WTC11 (cell line): ENCODE results near the gene WNT6. TPM values are rescaled to one million over a fixed set of nuclear protein-coding genes. Genes with fewer than 3 reads are reported as not detected.
"Not testable (repeated sequence)": the region's sequence is repeated elsewhere in the genome, so short reads cannot be mapped to it uniquely, and the experiment has no call there.

Source experiments
- ATAC-seq: fragments of 200-7000 bp; cut with Tn5 transposase; 2 replicates; pipeline ENCODE4 v1.10.0; 2021; ENCODE audit warnings: mild to moderate bottlenecking, moderate library complexity
- CTCF ChIA-PET: fragments of 300-600 bp; sonication (Branson Sonifier 250); formaldehyde crosslinking; loops from one replicate; lab custom pipeline; 2021; ENCODE audit warnings: antibody characterized with exemption; lab: Charles Lee
- POLR2A ChIA-PET: fragments of 350-600 bp; sonication (Branson Sonifier 250); formaldehyde crosslinking; loops from one replicate; lab custom pipeline; 2021; ENCODE audit warnings: antibody characterized with exemption; lab: Charles Lee
- DNase-seq: peaks from one replicate; pipeline ENCODE4 v3.0.0; 2021; ENCODE audit warnings: low spot score
- H3K27ac Mint-ChIP-seq: 2 replicates; pipeline ENCODE4 v1.8.0; 2021; ENCODE audit warnings: mixed read lengths
- H3K27me3 Mint-ChIP-seq: 2 replicates; pipeline ENCODE4 v1.8.0; 2021; ENCODE audit warnings: low read depth, mild to moderate bottlenecking, moderate library complexity, mixed read lengths
- H3K36me3 Mint-ChIP-seq: 2 replicates; pipeline ENCODE4 v1.8.0; 2021; ENCODE audit warnings: mixed read lengths
- H3K4me1 Mint-ChIP-seq: 2 replicates; pipeline ENCODE4 v1.8.0; 2022; ENCODE audit warnings: mixed read lengths
- H3K4me3 Mint-ChIP-seq: 2 replicates; pipeline ENCODE4 v1.8.0; 2021; ENCODE audit warnings: mild to moderate bottlenecking, moderate library complexity, mixed read lengths
- H3K9me3 Mint-ChIP-seq: 2 replicates; pipeline ENCODE4 v1.8.0; 2021; ENCODE audit warnings: mixed read lengths
- CREM ChIP-seq: sonication (generic); formaldehyde crosslinking; IDR thresholded peaks from 2 replicates; pipeline ENCODE4 v1.8.1; 2022; ENCODE audit warnings: mild to moderate bottlenecking, missing genetic modification reagents, moderate library complexity
- JAZF1 ChIP-seq: fragments of 250-450 bp; sonication (Bioruptor Pico); IDR thresholded peaks from 2 replicates; pipeline ENCODE4 v1.9.0; 2021; ENCODE audit warnings: moderate library complexity, mild to moderate bottlenecking, inconsistent platforms
- JUN ChIP-seq: sonication (generic); formaldehyde crosslinking; IDR thresholded peaks from 2 replicates; pipeline ENCODE4 v1.8.0; 2023; ENCODE audit warnings: mild to moderate bottlenecking, missing genetic modification reagents
- OVOL2 ChIP-seq: fragments of 250-450 bp; sonication (Bioruptor Pico); IDR thresholded peaks from 2 replicates; pipeline ENCODE4 v1.9.0; 2021; ENCODE audit warnings: mild to moderate bottlenecking, borderline replicate concordance
- STAT6 ChIP-seq: sonication (generic); formaldehyde crosslinking; conservative IDR thresholded peaks from 2 replicates; pipeline ENCODE4 v1.8.1; 2023; ENCODE audit warnings: mild to moderate bottlenecking, low read depth, missing genetic modification reagents, moderate library complexity
- TEAD4 ChIP-seq: sonication (generic); formaldehyde crosslinking; IDR thresholded peaks from 2 replicates; pipeline ENCODE4 v1.8.0; 2022; ENCODE audit warnings: mild to moderate bottlenecking, missing genetic modification reagents
- total RNA-seq: library from RNA; stranded (reverse); gene quantifications from 3 replicates; pipeline ENCODE4 v1.2.3, GENCODE V29; 2021
- TF ChIP-seq, protein P1 (sequence below): sonication (generic); formaldehyde crosslinking; IDR thresholded peaks from 2 replicates; pipeline ENCODE4 v1.8.0; 2023; ENCODE audit warnings: mild to moderate bottlenecking, missing genetic modification reagents
- TF ChIP-seq, protein P2 (sequence below): sonication (generic); formaldehyde crosslinking; IDR thresholded peaks from 2 replicates; pipeline ENCODE4 v1.8.1; 2022; ENCODE audit warnings: mild to moderate bottlenecking, missing genetic modification reagents, moderate library complexity, borderline replicate concordance
- TF ChIP-seq, protein P3 (sequence below): sonication (generic); formaldehyde crosslinking; IDR thresholded peaks from 2 replicates; pipeline ENCODE4 v1.8.1; 2022; ENCODE audit warnings: mild to moderate bottlenecking, moderate library complexity, missing genetic modification reagents

The WNT6 gene
- total RNA-seq, 1 experiment from 2014 or later: not detected

DNA sequence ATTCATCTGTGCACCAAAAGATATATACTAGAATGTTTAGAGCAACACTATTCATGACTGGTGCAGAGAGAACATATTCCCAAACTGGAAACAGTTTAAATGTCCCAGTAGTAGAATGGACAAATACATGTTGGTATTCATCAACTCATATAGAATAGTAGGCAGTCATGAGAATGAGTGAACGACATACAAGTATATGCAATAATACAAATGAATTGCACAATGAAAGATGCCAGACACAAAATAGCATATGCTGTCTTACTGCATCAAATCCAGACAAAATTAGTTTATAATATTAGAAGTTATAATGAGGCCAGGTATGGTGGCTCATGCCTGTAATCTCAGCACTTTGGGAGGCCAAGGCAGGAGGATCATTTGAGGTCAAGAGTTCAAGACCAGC is 19.7 kb upstream of the WNT6 start (continued):
- no peak for TF ChIP-seq OVOL2

DNA sequence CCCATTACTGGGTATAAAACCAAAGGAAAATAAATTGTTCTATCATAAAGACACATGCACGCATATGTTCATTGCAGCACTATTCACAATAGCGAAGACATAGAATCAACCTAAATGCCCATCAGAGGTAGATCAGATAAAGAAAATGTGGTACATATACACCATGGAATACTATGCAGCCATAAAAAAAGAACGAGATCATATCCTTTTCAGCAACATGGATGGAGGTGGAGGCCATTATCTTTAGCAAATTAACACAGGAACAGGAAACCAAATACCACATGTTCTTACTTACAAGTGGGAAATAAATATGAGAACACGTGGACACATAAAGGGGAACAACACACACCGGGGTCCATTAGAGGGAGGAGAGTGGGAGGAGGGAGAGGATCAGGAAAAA is 15.3 kb upstream of the WNT6 start:
- H3K36me3 Mint-ChIP-seq: peaks cover 16% of the 10 kb centered on the region
- peaks cover 30% of the 10 kb centered on the region for H3K9me3 Mint-ChIP-seq
- DNase-seq, ATAC-seq, H3K4me3 Mint-ChIP-seq, POLR2A ChIA-PET, H3K4me1 Mint-ChIP-seq, H3K27ac Mint-ChIP-seq, CTCF ChIA-PET: not testable (repeated sequence)
- H3K27me3 Mint-ChIP-seq: peaks cover 10% of the 10 kb centered on the region

GRCh38 chr2:218846963-218847362 is 12.6 kb upstream of the WNT6 start:
- not testable (repeated sequence) for ATAC-seq, DNase-seq, H3K27ac Mint-ChIP-seq, H3K4me3 Mint-ChIP-seq, H3K4me1 Mint-ChIP-seq
- peaks cover 27% of the 10 kb centered on the region for H3K9me3 Mint-ChIP-seq
- peaks cover 14% of the 10 kb centered on the region for H3K27me3 Mint-ChIP-seq
- ChIA-PET POLR2A (interaction anchor here (1.1 to 1.4 kb wide), 2 partner anchors 160 to 187 kb away, joined by 3 read pairs; partner anchors contain the start of genes BCS1L and ZNF142), CTCF (interaction anchor here (0.5 to 3.9 kb wide), 61 partner anchors 8 to 355 kb away, joined by 3 to 54 read pairs (median 4); partner anchors contain the start of genes BCS1L, CDK5R2, CYP27A1 and PRKAG3)
- H3K36me3 Mint-ChIP-seq: peaks cover 16% of the 10 kb centered on the region

- ChIA-PET POLR2A (no interaction called here), CTCF (interaction anchor here (0.8 to 3.9 kb wide), 6 partner anchors 110 to 180 kb away, joined by 3 to 54 read pairs (median 3); partner anchors contain the start of gene CDK5R2)
- H3K4me3 Mint-ChIP-seq: no peak overlapping the region
- DNase-seq (no peak), ATAC-seq (no peak)
- no peak overlapping the region for H3K27ac Mint-ChIP-seq
- H3K9me3 Mint-ChIP-seq: peaks cover 11% of the 10 kb centered on the region
- H3K36me3 Mint-ChIP-seq: peaks cover 13% of the 10 kb centered on the region
- H3K4me1 Mint-ChIP-seq: peaks cover 13% of the 10 kb centered on the region
- H3K27me3 Mint-ChIP-seq: peaks cover 32% of the 10 kb centered on the region
- TF ChIP-seq, protein P1, sequence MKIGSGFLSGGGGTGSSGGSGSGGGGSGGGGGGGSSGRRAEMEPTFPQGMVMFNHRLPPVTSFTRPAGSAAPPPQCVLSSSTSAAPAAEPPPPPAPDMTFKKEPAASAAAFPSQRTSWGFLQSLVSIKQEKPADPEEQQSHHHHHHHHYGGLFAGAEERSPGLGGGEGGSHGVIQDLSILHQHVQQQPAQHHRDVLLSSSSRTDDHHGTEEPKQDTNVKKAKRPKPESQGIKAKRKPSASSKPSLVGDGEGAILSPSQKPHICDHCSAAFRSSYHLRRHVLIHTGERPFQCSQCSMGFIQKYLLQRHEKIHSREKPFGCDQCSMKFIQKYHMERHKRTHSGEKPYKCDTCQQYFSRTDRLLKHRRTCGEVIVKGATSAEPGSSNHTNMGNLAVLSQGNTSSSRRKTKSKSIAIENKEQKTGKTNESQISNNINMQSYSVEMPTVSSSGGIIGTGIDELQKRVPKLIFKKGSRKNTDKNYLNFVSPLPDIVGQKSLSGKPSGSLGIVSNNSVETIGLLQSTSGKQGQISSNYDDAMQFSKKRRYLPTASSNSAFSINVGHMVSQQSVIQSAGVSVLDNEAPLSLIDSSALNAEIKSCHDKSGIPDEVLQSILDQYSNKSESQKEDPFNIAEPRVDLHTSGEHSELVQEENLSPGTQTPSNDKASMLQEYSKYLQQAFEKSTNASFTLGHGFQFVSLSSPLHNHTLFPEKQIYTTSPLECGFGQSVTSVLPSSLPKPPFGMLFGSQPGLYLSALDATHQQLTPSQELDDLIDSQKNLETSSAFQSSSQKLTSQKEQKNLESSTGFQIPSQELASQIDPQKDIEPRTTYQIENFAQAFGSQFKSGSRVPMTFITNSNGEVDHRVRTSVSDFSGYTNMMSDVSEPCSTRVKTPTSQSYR (CRISPR knock-in tag): no peak
- TF ChIP-seq JUN (CRISPR knock-in tag) (no peak), JAZF1 (CRISPR knock-in tag) (no peak), STAT6 (no peak), TEAD4 (no peak), CREM (CRISPR knock-in tag) (no peak)
- TF ChIP-seq, protein P2, sequence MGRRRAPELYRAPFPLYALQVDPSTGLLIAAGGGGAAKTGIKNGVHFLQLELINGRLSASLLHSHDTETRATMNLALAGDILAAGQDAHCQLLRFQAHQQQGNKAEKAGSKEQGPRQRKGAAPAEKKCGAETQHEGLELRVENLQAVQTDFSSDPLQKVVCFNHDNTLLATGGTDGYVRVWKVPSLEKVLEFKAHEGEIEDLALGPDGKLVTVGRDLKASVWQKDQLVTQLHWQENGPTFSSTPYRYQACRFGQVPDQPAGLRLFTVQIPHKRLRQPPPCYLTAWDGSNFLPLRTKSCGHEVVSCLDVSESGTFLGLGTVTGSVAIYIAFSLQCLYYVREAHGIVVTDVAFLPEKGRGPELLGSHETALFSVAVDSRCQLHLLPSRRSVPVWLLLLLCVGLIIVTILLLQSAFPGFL (CRISPR knock-in tag): no peak
- TF ChIP-seq, protein P3, sequence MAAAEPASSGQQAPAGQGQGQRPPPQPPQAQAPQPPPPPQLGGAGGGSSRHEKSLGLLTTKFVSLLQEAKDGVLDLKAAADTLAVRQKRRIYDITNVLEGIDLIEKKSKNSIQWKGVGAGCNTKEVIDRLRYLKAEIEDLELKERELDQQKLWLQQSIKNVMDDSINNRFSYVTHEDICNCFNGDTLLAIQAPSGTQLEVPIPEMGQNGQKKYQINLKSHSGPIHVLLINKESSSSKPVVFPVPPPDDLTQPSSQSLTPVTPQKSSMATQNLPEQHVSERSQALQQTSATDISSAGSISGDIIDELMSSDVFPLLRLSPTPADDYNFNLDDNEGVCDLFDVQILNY (CRISPR knock-in tag): no peak
Observed at GRCh38 chr2:218849721-218850120, 9.9 kb upstream of the WNT6 start.
